Activated T-cell treated with anti-CD3 and anti-CD28 coated beads for 24 hours (primary cell): ENCODE results near the gene REEP3.

Source experiments
- DNase-seq: peaks from one replicate; pipeline ENCODE4 v3.0.0-alpha.2; 2020; ENCODE audit warnings: low read depth

Gene REEP3

GRCh38 chr10:63588436-63589167, 67.4 kb downstream of the REEP3 start:
- DNase-seq = no peak

- no peak for DNase-seq
Observed at GRCh38 chr10:63591600-63592379, 70.6 kb downstream of the REEP3 start.

GRCh38 chr10:63593576-63593975, 72.4 kb downstream of the REEP3 start:
- DNase-seq = no peak

- DNase-seq = no peak
Observed at GRCh38 chr10:63595072-63595471, 73.9 kb downstream of the REEP3 start.

GRCh38 chr10:63596924-63597323, 75.7 kb downstream of the REEP3 start:
- DNase-seq = no peak

GRCh38 chr10:63600540-63600939, 79.3 kb downstream of the REEP3 start:
- no peak for DNase-seq

GRCh38 chr10:63603709-63604445, 82.7 kb downstream of the REEP3 start:
- DNase-seq = no peak

- DNase-seq = no peak
Observed at GRCh38 chr10:63605197-63605967, 84.2 kb downstream of the REEP3 start.

- DNase-seq = no peak
Observed at GRCh38 chr10:63608511-63608910, 87.3 kb downstream of the REEP3 start.

- DNase-seq = no peak
Observed at GRCh38 chr10:63611078-63611477, 89.9 kb downstream of the REEP3 start.

- no peak for DNase-seq
Observed at GRCh38 chr10:63614371-63614891, 93.2 kb downstream of the REEP3 start.

GRCh38 chr10:63618552-63618951, 97.4 kb downstream of the REEP3 start:
- no peak for DNase-seq

GRCh38 chr10:63619426-63619825, 98.2 kb downstream of the REEP3 start:
- DNase-seq = no peak

- no peak for DNase-seq
Observed at GRCh38 chr10:63622097-63622496, 100.9 kb downstream of the REEP3 start.

GRCh38 chr10:63624701-63625100, 103.5 kb downstream of the REEP3 start:
- no peak for DNase-seq

- no peak for DNase-seq
Observed at GRCh38 chr10:63627396-63627795, 106.2 kb downstream of the REEP3 start.

GRCh38 chr10:63627881-63628296, 106.7 kb downstream of the REEP3 start:
- DNase-seq = no peak

- no peak for DNase-seq
Observed at GRCh38 chr10:63628526-63629362, 107.5 kb downstream of the REEP3 start.

GRCh38 chr10:63629363-63630084, 108.3 kb downstream of the REEP3 start:
- DNase-seq = peak; percentile 69
